ENCODE measurements around the gene MYL12B. TPM values are rescaled to one million over a fixed set of nuclear protein-coding genes. Genes with fewer than 3 reads are reported as not detected.
A peak's percentile ranks its signal among the peaks of the same experiment; 100 is the strongest.

The MYL12B gene
- total and polyA plus RNA-seq, 2 donors (not counting 3 experiments of a cell fraction or from before 2014, with no cell fraction given): 634 to 724 TPM

- Histone ChIP-seq H3K79me2 (ENCODE audit: control insufficient read depth, insufficient read depth, low read length) (peaks cover 47% of the 10 kb centered on the region), H3K9me3 (replicated peaks; ENCODE audit: control insufficient read depth, insufficient read depth, low read length) (no peaks in the 10 kb centered on the region), H3K9ac (replicated peaks; ENCODE audit: extremely low read depth, insufficient read depth, low read length) (peak within 1 kb of the TSS; percentile 100), H4K20me1 (replicated peaks; ENCODE audit: control insufficient read depth, extremely low read depth, insufficient read depth, low read length) (no peaks in the 10 kb centered on the region), H3K27me3 (ENCODE audit: control insufficient read depth in 2 of 2, insufficient read depth in 2 of 2, low read length in 2 of 2) (no peaks in the 10 kb centered on the region), H2AFZ (ENCODE audit: low read depth, low read length) (peak within 1 kb of the TSS; percentile 15), H3K36me3 (ENCODE audit: control insufficient read depth in 2 of 2, extremely low read depth in 1 of 2, insufficient read depth in 2 of 2, low read length in 2 of 2) (peaks cover 0 to 4% of the 10 kb centered on the region in 2 experiments), H3K9me1 (replicated peaks; ENCODE audit: control insufficient read depth, extremely low read depth, insufficient read depth, low read length) (no peaks in the 10 kb centered on the region), H3K27ac (ENCODE audit: insufficient read depth, low read depth, low read length) (peak within 1 kb of the TSS; percentile 83), H3K4me2 (ENCODE audit: insufficient read depth, low read length) (peak within 1 kb of the TSS; percentile 96), H3K4me3 (replicated peaks in 1 of 3; ENCODE audit: insufficient read depth in 1 of 3, low read depth in 1 of 3, low read length in 3 of 3) (peak within 1 kb of the TSS; percentile 75 to 98 (median 95)), H3K4me1 (ENCODE audit: control insufficient read depth, extremely low read depth, insufficient read depth, low read length) (peaks cover 38% of the 10 kb centered on the region)
- TF ChIP-seq POLR2A (IDR thresholded peaks at IDR 0.05; ENCODE audit: low read depth, low read length) (peak; percentile 99), GATA2 (IDR thresholded peaks at IDR 0.05; ENCODE audit: insufficient read depth, insufficient read length, low read depth, low read length) (no peak), MYC (IDR thresholded peaks at IDR 0.05; ENCODE audit: low read depth, low read length) (no peak), CTCF (IDR thresholded peaks at IDR 0.05; ENCODE audit: extremely low read depth in 1 of 2, insufficient read depth in 1 of 2, low read depth in 1 of 2, low read length in 2 of 2) (no peak), JUN (IDR thresholded peaks at IDR 0.05; ENCODE audit: borderline replicate concordance, insufficient read depth, insufficient read length, low read depth) (peak; percentile 38), POLR2AphosphoS5 (IDR thresholded peaks at IDR 0.05; ENCODE audit: insufficient read depth, low read depth, low read length) (peak; percentile 99), FOS (IDR thresholded peaks at IDR 0.05; ENCODE audit: borderline replicate concordance, insufficient read depth, low read length) (peak; percentile 52), EZH2 (IDR thresholded peaks at IDR 0.05; ENCODE audit: borderline replicate concordance, low read depth, low read length, severe bottlenecking) (no peak)
- TF ChIP-seq, protein P1, sequence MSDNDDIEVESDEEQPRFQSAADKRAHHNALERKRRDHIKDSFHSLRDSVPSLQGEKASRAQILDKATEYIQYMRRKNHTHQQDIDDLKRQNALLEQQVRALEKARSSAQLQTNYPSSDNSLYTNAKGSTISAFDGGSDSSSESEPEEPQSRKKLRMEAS (IDR thresholded peaks at IDR 0.05; ENCODE audit: insufficient read depth, insufficient read length): peak; percentile 94
- DNase-seq (ENCODE audit: low read depth, low spot score): peak; percentile 100
- BruUV-seq (replicated peaks): no TSS peak
- dilution Hi-C loops (cut with MboI; ENCODE audit: extremely low pct_ligation_motif_present, low sequenced_read_pairs) (no loop called here), intact Hi-C loops (cut with micrococcal nuclease) (loop anchor here (1.0 to 10.0 kb wide), 14 partner anchors 15 to 1660 kb away; partner anchors contain the start of genes METTL4, MYL12B and NDC80)
- POLR2A ChIA-PET: interaction anchor here (0.6 to 1.5 kb wide), 10 partner anchors 9 to 419 kb away, joined by 3 to 10 read pairs (median 4); no protein-coding TSS in a partner anchor
- CTCF ChIA-PET: interaction anchor here (1.2 to 4.8 kb wide), 10 partner anchors 16 to 481 kb away, joined by 4 to 54 read pairs (median 18); no protein-coding TSS in a partner anchor
- FAIRE-seq: peak; percentile 93
Observed at GRCh38 chr18:3247240-3248061, 14.5 kb upstream of the MYL12B start, which contains the start of gene MYL12A. MYL12A (plus strand) TSS chr18:3247801; CDS start chr18:3253248, 5,447 bp downstream.

All from endothelial cell of umbilical vein (primary cell).